GM23338 (cell line): ENCODE measurements around the gene NCKAP5. TPM values are rescaled to one million over a fixed set of nuclear protein-coding genes. Genes with fewer than 3 reads are reported as not detected.

Source experiments
- ATAC-seq: fragments of 200-7000 bp; cut with Tn5 transposase; 3 replicates; pipeline ENCODE4 v1.9.1; 2020
- DNase-seq: peaks from one replicate; pipeline ENCODE4 v3.0.0-alpha.2; 2015; ENCODE audit warnings: low spot score
- H2AFZ ChIP-seq: fragments of 200-600 bp; sonication (generic); 2 replicates; pipeline ENCODE4 v1.8.0; 2016; ENCODE audit warnings: antibody characterized with exemption, mild to moderate bottlenecking, moderate library complexity
- H3F3A ChIP-seq: fragments of 200-600 bp; sonication (generic); replicated peaks from 2 replicates; pipeline ENCODE4 v1.8.0; 2017; ENCODE audit warnings: antibody characterized with exemption, mixed run types, low read depth
- H3K27ac ChIP-seq: fragments of 200-600 bp; sonication (generic); 2 replicates; pipeline ENCODE4 v1.6.1; 2016; ENCODE audit warnings: low read depth
- H3K27me3 ChIP-seq: fragments of 200-600 bp; sonication (generic); 2 replicates; pipeline ENCODE4 v1.8.0; 2016; ENCODE audit warnings: mild to moderate bottlenecking, mixed run types, moderate library complexity; ENCODE audit not compliant: insufficient read depth
- H3K36me3 ChIP-seq: fragments of 200-600 bp; sonication (generic); 2 replicates; pipeline ENCODE4 v1.8.0; 2016; ENCODE audit warnings: mild to moderate bottlenecking; ENCODE audit not compliant: insufficient read depth
- H3K4me1 ChIP-seq: fragments of 200-600 bp; sonication (generic); 2 replicates; pipeline ENCODE4 v1.8.0; 2016; ENCODE audit warnings: mild to moderate bottlenecking, moderate library complexity; ENCODE audit not compliant: insufficient read depth
- H3K4me2 ChIP-seq: fragments of 200-600 bp; sonication (generic); 2 replicates; pipeline ENCODE4 v1.7.1; 2017; ENCODE audit warnings: mixed run types
- H3K4me3 ChIP-seq: fragments of 200-600 bp; sonication (generic); 2 replicates; pipeline ENCODE4 v1.6.1; 2016; ENCODE audit warnings: mixed run types
- H3K79me2 ChIP-seq: fragments of 200-600 bp; sonication (generic); replicated peaks from 2 replicates; pipeline ENCODE4 v1.8.0; 2017; ENCODE audit warnings: mild to moderate bottlenecking; ENCODE audit not compliant: insufficient read depth
- H3K9me2 ChIP-seq: fragments of 200-600 bp; sonication (generic); 2 replicates; pipeline ENCODE4 v1.8.0; 2017; ENCODE audit not compliant: insufficient read depth
- H4K20me1 ChIP-seq: fragments of 200-600 bp; sonication (generic); replicated peaks from 2 replicates; pipeline ENCODE4 v1.8.0; 2017; ENCODE audit warnings: mild to moderate bottlenecking; ENCODE audit not compliant: insufficient read depth
- H3K27ac Mint-ChIP-seq: 2 replicates; pipeline ENCODE4 v1.8.0; 2020; ENCODE audit warnings: inconsistent platforms, mild to moderate bottlenecking, moderate library complexity, mixed read lengths
- H3K27me3 Mint-ChIP-seq: 3 replicates; pipeline ENCODE4 v1.8.0; 2022; ENCODE audit warnings: low read depth, mild to moderate bottlenecking, moderate library complexity, mixed read lengths, inconsistent platforms; ENCODE audit not compliant: insufficient read depth, poor library complexity
- H3K36me3 Mint-ChIP-seq: 3 replicates; pipeline ENCODE4 v1.8.0; 2021; ENCODE audit warnings: low read depth, mild to moderate bottlenecking, inconsistent platforms, moderate library complexity, mixed read lengths
- H3K4me1 Mint-ChIP-seq: 3 replicates; pipeline ENCODE4 v1.8.0; 2020; ENCODE audit warnings: mild to moderate bottlenecking, inconsistent platforms, mixed read lengths
- H3K4me3 Mint-ChIP-seq: 3 replicates; pipeline ENCODE4 v1.8.0; 2021; ENCODE audit warnings: moderate library complexity, mild to moderate bottlenecking, inconsistent platforms, mixed read lengths
- H3K9me3 Mint-ChIP-seq: 3 replicates; pipeline ENCODE4 v1.8.0; 2020; ENCODE audit warnings: moderate library complexity, mild to moderate bottlenecking, inconsistent platforms, mixed read lengths
- CREB1 ChIP-seq: fragments of 250-450 bp; sonication (Bioruptor Pico); IDR thresholded peaks from 2 replicates; pipeline ENCODE4 v1.5.0; 2020; ENCODE audit warnings: low read depth, mild to moderate bottlenecking, moderate library complexity
- EZH2 ChIP-seq: fragments of 200-600 bp; sonication (generic); IDR thresholded peaks from one replicate; pipeline ENCODE4 v1.8.0; 2017; ENCODE audit warnings: antibody characterized with exemption, mild to moderate bottlenecking, low read depth; ENCODE audit not compliant: unreplicated experiment
- EZH2phosphoT487 ChIP-seq: fragments of 200-600 bp; sonication (generic); IDR thresholded peaks from one replicate; pipeline ENCODE4 v1.8.1; 2018; ENCODE audit warnings: antibody characterized with exemption; ENCODE audit not compliant: unreplicated experiment
- JUNB ChIP-seq: IDR thresholded peaks from one replicate; pipeline ENCODE4 v1.6.1; 2016; ENCODE audit warnings: antibody characterized with exemption; ENCODE audit not compliant: unreplicated experiment
- NANOG ChIP-seq: IDR thresholded peaks from 2 replicates; pipeline ENCODE4 v1.6.1; 2016; ENCODE audit warnings: antibody characterized with exemption, borderline replicate concordance
- POLR2AphosphoS5 ChIP-seq: IDR thresholded peaks from 2 replicates; pipeline ENCODE4 v1.6.1; 2016; ENCODE audit warnings: antibody characterized with exemption, low read depth
- STAT1 ChIP-seq: IDR thresholded peaks from one replicate; pipeline ENCODE4 v1.6.1; 2016; ENCODE audit warnings: antibody characterized with exemption; ENCODE audit not compliant: unreplicated experiment
- ZNF114 ChIP-seq: fragments of 250-450 bp; sonication (Bioruptor Pico); IDR thresholded peaks from 2 replicates; pipeline ENCODE4 v1.5.0; 2020; ENCODE audit warnings: mild to moderate bottlenecking, moderate library complexity
- ZNF331 ChIP-seq: fragments of 250-450 bp; sonication (Bioruptor Pico); IDR thresholded peaks from 2 replicates; pipeline ENCODE4 v1.5.0; 2020; ENCODE audit warnings: low read depth, mild to moderate bottlenecking, moderate library complexity
- polyA plus RNA-seq: library from polyadenylated mRNA; unstranded; fragments of >200 nt; fragmentation: Nextera tagmentation; extraction: Ambion mirVana; gene quantifications from 2 replicates; pipeline ENCODE4 v1.2.1, GENCODE V29; 2016
- total RNA-seq: library from RNA; depleted of rRNA; stranded (reverse); fragments of >200 nt; shearing (Covaris generic); gene quantifications from 2 replicates; pipeline ENCODE4 v1.2.3, GENCODE V29; 2014
- TF ChIP-seq, protein P1 (sequence below): IDR thresholded peaks from one replicate; pipeline ENCODE4 v1.6.1; 2018; ENCODE audit warnings: antibody characterized with exemption; ENCODE audit not compliant: unreplicated experiment
- TF ChIP-seq, protein P2 (sequence below): fragments of 250-450 bp; sonication (Bioruptor Pico); IDR thresholded peaks from 2 replicates; pipeline ENCODE4 v1.5.0; 2020; ENCODE audit warnings: mild to moderate bottlenecking, moderate library complexity
- TF ChIP-seq, protein P3 (sequence below): IDR thresholded peaks from 2 replicates; pipeline ENCODE4 v1.6.1; 2016; ENCODE audit warnings: antibody characterized with exemption
- TF ChIP-seq, protein P4 (sequence below), 2 experiments: fragments of 200-600 bp in 1 of 2; sonication (generic) in 1 of 2; conservative IDR thresholded peaks; 2 replicates each; pipeline versions ENCODE4 v1.5.1 to v1.6.1; 2016 to 2017; ENCODE audit warnings: antibody characterized with exemption in 2 of 2, low read depth in 2 of 2, mild to moderate bottlenecking in 2 of 2, moderate library complexity in 1 of 2

Gene NCKAP5
- total and polyA plus RNA-seq, 2 experiments from 2014 or later = 0.34 to 0.73 TPM

DNA sequence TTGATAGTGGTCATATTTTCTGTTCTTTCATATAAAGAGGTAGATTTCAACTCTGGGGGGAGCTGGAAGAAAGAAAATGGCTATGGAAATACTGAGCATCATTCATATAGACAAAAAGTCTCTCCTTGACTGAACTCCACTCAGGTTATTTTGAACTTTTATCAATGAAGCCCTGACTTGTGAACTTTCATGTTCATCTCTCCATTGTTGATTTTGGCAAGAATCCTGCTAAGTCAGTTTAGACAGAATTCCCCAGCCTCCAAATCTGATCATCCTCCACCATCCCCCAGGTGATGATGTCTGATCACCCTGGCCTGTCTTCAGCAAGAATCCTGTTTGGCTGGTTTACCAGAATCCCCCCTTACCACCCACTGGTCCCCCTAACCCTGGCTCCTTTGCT is 395.0 kb downstream of the NCKAP5 start:
- DNase-seq (no peak), ATAC-seq (no peak)
- H3K4me1 Mint-ChIP-seq = peaks cover 5% of the 10 kb centered on the region; the same call in 2 of the 3 replicates
- Histone ChIP-seq H3K4me1 (no peaks in the 10 kb centered on the region), H3K9me2 (peaks cover 6% of the 10 kb centered on the region; the same call in 1 of the 2 replicates), H3K4me2 (no peak overlapping the region), H3K27ac (no peak overlapping the region), H3K79me2 (no peaks in the 10 kb centered on the region), H3K27me3 (no peaks in the 10 kb centered on the region), H2AFZ (no peak overlapping the region), H3K4me3 (no peak overlapping the region), H3K36me3 (no peaks in the 10 kb centered on the region), H3F3A (no peaks in the 10 kb centered on the region), H4K20me1 (no peaks in the 10 kb centered on the region)
- TF ChIP-seq EZH2 (no peak), EZH2phosphoT487 (no peak), ZNF114 (no peak), STAT1 (no peak), NANOG (no peak), CREB1 (CRISPR knock-in tag) (no peak), ZNF331 (CRISPR knock-in tag) (no peak), JUNB (no peak), POLR2AphosphoS5 (no peak)
- TF ChIP-seq, protein P1, sequence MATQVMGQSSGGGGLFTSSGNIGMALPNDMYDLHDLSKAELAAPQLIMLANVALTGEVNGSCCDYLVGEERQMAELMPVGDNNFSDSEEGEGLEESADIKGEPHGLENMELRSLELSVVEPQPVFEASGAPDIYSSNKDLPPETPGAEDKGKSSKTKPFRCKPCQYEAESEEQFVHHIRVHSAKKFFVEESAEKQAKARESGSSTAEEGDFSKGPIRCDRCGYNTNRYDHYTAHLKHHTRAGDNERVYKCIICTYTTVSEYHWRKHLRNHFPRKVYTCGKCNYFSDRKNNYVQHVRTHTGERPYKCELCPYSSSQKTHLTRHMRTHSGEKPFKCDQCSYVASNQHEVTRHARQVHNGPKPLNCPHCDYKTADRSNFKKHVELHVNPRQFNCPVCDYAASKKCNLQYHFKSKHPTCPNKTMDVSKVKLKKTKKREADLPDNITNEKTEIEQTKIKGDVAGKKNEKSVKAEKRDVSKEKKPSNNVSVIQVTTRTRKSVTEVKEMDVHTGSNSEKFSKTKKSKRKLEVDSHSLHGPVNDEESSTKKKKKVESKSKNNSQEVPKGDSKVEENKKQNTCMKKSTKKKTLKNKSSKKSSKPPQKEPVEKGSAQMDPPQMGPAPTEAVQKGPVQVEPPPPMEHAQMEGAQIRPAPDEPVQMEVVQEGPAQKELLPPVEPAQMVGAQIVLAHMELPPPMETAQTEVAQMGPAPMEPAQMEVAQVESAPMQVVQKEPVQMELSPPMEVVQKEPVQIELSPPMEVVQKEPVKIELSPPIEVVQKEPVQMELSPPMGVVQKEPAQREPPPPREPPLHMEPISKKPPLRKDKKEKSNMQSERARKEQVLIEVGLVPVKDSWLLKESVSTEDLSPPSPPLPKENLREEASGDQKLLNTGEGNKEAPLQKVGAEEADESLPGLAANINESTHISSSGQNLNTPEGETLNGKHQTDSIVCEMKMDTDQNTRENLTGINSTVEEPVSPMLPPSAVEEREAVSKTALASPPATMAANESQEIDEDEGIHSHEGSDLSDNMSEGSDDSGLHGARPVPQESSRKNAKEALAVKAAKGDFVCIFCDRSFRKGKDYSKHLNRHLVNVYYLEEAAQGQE = no peak
- TF ChIP-seq, protein P2, sequence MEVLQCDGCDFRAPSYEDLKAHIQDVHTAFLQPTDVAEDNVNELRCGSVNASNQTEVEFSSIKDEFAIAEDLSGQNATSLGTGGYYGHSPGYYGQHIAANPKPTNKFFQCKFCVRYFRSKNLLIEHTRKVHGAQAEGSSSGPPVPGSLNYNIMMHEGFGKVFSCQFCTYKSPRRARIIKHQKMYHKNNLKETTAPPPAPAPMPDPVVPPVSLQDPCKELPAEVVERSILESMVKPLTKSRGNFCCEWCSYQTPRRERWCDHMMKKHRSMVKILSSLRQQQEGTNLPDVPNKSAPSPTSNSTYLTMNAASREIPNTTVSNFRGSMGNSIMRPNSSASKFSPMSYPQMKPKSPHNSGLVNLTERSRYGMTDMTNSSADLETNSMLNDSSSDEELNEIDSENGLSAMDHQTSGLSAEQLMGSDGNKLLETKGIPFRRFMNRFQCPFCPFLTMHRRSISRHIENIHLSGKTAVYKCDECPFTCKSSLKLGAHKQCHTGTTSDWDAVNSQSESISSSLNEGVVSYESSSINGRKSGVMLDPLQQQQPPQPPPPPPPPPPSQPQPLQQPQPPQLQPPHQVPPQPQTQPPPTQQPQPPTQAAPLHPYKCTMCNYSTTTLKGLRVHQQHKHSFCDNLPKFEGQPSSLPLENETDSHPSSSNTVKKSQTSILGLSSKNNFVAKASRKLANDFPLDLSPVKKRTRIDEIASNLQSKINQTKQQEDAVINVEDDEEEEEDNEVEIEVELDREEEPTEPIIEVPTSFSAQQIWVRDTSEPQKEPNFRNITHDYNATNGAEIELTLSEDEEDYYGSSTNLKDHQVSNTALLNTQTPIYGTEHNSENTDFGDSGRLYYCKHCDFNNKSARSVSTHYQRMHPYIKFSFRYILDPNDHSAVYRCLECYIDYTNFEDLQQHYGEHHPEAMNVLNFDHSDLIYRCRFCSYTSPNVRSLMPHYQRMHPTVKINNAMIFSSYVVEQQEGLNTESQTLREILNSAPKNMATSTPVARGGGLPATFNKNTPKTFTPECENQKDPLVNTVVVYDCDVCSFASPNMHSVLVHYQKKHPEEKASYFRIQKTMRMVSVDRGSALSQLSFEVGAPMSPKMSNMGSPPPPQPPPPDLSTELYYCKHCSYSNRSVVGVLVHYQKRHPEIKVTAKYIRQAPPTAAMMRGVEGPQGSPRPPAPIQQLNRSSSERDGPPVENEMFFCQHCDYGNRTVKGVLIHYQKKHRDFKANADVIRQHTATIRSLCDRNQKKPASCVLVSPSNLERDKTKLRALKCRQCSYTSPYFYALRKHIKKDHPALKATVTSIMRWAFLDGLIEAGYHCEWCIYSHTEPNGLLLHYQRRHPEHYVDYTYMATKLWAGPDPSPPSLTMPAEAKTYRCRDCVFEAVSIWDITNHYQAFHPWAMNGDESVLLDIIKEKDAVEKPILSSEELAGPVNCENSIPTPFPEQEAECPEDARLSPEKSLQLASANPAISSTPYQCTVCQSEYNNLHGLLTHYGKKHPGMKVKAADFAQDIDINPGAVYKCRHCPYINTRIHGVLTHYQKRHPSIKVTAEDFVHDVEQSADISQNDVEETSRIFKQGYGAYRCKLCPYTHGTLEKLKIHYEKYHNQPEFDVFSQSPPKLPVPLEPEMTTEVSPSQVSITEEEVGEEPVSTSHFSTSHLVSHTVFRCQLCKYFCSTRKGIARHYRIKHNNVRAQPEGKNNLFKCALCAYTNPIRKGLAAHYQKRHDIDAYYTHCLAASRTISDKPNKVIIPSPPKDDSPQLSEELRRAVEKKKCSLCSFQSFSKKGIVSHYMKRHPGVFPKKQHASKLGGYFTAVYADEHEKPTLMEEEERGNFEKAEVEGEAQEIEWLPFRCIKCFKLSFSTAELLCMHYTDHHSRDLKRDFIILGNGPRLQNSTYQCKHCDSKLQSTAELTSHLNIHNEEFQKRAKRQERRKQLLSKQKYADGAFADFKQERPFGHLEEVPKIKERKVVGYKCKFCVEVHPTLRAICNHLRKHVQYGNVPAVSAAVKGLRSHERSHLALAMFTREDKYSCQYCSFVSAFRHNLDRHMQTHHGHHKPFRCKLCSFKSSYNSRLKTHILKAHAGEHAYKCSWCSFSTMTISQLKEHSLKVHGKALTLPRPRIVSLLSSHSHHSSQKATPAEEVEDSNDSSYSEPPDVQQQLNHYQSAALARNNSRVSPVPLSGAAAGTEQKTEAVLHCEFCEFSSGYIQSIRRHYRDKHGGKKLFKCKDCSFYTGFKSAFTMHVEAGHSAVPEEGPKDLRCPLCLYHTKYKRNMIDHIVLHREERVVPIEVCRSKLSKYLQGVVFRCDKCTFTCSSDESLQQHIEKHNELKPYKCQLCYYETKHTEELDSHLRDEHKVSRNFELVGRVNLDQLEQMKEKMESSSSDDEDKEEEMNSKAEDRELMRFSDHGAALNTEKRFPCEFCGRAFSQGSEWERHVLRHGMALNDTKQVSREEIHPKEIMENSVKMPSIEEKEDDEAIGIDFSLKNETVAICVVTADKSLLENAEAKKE (CRISPR knock-in tag) = no peak
- TF ChIP-seq, protein P3, sequence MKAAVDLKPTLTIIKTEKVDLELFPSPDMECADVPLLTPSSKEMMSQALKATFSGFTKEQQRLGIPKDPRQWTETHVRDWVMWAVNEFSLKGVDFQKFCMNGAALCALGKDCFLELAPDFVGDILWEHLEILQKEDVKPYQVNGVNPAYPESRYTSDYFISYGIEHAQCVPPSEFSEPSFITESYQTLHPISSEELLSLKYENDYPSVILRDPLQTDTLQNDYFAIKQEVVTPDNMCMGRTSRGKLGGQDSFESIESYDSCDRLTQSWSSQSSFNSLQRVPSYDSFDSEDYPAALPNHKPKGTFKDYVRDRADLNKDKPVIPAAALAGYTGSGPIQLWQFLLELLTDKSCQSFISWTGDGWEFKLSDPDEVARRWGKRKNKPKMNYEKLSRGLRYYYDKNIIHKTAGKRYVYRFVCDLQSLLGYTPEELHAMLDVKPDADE = no peak
- TF ChIP-seq, protein P4, sequence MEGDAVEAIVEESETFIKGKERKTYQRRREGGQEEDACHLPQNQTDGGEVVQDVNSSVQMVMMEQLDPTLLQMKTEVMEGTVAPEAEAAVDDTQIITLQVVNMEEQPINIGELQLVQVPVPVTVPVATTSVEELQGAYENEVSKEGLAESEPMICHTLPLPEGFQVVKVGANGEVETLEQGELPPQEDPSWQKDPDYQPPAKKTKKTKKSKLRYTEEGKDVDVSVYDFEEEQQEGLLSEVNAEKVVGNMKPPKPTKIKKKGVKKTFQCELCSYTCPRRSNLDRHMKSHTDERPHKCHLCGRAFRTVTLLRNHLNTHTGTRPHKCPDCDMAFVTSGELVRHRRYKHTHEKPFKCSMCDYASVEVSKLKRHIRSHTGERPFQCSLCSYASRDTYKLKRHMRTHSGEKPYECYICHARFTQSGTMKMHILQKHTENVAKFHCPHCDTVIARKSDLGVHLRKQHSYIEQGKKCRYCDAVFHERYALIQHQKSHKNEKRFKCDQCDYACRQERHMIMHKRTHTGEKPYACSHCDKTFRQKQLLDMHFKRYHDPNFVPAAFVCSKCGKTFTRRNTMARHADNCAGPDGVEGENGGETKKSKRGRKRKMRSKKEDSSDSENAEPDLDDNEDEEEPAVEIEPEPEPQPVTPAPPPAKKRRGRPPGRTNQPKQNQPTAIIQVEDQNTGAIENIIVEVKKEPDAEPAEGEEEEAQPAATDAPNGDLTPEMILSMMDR (conservative IDR thresholded peaks at IDR 0.05; ENCODE audit: low read depth in 2 of 2) = no peak
- no peaks in the 10 kb centered on the region for H3K9me3 Mint-ChIP-seq
- H3K27me3 Mint-ChIP-seq = no peaks in the 10 kb centered on the region
- H3K36me3 Mint-ChIP-seq = no peaks in the 10 kb centered on the region
- no peak overlapping the region for H3K27ac Mint-ChIP-seq
- H3K4me3 Mint-ChIP-seq = no peak overlapping the region
